COLO829 (cell line): Measurements from ENCODE around the gene VPS8.
A peak's percentile ranks its signal among the peaks of the same experiment; 100 is the strongest.
"Not testable (repeated sequence)": the region's sequence is repeated elsewhere in the genome, so short reads cannot be mapped to it uniquely, and the experiment has no call there.

Source experiments
- DNase-seq: peaks from one replicate; pipeline ENCODE4 v3.0.0; 2012; ENCODE audit warnings: low spot score

Gene VPS8

DNA sequence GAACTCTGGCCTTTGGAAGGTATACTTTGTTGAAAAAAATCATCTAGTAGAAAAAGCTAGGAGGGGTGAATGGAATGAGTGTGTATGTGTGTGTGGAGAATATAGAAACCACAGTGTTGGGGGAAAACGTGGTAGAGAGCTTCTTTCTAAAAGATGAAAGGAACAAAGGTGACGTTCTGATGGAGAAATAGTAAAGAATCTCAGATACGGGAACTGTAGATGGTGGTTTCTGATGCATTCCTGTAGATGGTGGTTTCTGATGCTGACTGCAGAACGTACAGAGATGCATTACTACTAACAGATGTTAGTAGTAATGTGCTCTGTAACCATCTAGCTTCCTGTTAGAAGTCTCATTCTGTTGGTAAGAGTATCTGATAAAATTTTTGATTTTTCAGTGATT is 60.2 kb downstream of the VPS8 start:
- no peak for DNase-seq

DNA sequence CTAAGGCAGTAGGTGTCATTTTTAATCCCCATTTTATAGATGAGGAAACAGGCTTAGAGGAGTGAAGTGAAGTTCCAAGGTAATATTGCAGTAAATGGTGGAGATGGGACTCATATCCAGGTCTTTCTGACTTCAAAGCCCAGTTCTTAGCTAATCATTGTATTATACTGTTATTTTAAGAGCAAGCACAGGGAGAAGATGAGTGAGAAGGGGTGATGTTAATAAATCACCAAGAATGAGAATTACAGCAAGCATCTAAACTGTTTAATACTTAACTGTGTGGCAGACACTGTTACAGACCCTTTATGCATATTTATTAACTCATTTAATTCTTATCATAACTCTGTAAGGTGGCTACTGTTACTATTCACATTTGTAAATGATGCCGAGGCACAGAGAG is 61.2 kb downstream of the VPS8 start:
- no peak for DNase-seq

DNA sequence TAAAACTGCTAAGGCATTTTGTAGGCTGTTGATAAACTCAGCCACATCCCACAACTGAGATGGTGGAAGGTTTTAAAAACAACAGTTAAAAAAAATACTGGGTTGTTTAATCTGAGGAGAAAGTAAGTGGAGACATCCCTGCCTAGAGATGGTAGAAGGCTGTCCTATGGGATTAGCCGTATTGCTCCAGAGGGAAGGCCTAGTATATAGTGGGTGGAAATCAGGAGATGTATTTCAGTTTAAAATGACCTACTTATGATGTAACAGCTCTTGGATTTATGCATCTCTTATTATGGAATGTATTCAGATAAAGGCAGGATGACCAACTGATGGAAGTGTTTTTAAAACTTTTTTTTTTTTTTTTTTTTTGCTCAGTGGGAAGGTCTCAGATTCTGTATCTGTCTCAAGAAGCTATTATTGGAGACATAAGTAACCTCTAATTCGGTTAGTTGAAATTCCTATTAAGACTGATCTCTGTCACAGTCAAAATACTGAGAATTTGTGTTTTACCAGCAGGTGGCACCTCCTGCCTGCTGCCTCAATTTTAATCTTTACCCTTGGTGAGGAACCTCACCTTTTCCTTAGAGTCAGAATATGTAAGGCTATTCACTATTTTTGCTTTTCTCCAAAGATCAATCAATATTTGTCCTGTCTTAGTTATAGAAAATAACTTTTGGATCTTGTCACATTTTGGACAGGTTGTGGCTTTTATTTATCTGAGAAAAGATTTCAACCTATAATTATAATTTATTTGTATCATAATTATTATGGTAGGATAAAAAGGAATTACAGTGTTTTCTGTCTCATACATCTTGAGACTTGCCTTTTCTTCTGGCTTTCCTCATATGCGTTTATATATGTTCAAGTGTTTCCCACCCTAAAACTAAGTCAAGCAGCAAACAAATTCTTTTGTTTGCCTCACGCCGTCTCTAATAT is 63.0 kb downstream of the VPS8 start:
- DNase-seq, result peak; percentile 63

DNA sequence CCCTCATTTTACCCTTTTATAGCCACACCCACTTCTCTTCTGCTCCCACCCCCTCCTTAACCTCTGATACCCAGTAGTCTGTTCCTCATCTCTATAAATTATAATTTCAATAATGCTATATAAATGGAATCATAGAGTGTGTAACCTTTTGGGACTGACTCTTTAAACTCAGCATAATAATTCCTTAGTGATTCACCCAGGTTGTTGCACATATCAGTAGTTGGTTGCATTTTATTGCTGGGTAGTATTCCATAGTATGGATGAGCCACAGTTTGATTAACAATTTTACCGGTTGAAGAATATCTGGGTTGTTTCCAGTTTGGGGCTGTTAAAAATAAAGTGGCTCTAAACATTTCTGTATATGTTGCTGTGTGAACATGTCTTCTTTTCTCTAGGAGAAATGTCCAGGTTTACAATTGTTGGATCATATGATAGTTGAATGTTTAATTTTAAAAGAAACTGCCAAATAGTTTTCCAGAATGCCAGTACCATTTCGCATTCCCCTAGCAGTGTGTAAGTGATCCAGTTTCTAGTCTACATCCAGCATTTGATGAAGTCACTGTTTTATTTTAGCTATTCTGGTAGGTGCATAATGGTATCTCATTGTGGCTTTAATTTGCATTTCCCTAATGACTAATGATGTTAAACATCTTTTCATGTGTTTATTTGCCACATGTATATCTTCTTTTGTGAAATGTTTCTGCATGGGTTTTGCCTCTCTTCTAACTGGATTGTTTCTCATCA is 68.5 kb downstream of the VPS8 start:
- no peak for DNase-seq

DNA sequence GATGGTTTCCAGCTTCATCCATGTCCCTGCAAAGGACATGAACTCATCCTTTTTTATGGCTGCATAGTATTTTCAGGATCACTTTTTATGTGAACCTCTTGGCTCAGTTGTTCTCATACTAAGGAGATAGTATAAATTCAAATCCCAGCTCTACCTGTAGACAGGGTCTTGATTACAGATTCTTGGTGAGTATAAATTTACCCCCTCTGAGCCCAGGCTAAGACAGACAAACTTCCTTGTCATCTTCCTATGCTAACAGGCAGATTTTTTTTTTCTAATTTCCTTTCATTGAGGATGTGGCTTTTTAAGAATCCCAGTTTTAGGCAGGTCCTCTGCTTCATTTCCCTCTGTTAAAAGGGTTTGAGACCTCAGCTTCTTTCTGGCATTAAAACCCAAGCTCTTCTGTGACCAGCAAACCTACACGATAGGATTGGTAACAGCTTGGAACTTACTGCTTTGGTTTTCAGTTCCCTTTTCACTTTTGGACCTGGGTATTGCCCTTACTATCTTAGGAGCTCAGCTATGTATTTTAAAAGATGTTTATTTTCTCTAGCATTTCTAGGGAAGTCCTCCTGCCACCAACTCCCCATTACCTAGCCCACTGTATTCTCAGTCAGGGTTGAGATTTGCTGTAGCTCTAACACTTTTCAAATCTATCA is 72.5 kb downstream of the VPS8 start:
- no peak for DNase-seq

DNA sequence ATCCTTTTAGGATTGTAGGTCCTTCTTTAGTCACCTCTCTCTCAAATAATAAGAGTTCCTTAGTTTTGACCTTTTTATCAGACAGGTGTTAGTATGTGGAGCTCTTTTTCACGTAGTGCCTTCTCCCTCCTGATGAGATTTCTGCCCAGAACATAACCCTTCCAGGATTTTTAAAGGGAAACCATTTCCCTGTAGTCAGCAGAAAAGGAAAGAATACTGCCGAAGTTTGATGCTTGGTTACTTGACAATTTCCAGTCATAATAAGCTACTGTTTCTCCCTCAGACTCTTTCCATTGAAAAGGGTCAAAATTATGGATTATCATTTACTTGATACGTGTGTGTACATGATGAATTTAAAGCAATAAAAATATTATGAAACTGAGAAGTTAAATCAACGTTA is 73.1 kb downstream of the VPS8 start:
- DNase-seq, result no peak

DNA sequence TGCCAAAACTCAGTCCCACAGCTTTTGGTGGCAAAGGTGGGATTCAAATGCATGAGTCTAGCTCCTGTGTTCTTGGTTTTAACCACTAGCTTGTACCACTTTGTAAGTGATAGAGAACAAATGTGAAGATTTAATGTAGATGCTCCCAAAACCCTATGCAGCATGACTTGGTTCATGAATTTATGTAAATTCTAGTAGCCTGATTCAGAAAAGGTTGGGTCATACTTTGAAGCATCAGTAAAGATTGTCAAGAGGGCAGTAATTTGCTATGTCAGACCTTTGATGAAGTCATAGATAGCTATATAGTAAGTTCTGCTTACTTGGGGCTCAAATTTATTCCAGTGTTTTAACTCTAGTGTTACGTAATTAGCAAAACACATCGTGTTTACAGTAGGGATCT is 75.6 kb downstream of the VPS8 start:
- DNase-seq, result no peak

DNA sequence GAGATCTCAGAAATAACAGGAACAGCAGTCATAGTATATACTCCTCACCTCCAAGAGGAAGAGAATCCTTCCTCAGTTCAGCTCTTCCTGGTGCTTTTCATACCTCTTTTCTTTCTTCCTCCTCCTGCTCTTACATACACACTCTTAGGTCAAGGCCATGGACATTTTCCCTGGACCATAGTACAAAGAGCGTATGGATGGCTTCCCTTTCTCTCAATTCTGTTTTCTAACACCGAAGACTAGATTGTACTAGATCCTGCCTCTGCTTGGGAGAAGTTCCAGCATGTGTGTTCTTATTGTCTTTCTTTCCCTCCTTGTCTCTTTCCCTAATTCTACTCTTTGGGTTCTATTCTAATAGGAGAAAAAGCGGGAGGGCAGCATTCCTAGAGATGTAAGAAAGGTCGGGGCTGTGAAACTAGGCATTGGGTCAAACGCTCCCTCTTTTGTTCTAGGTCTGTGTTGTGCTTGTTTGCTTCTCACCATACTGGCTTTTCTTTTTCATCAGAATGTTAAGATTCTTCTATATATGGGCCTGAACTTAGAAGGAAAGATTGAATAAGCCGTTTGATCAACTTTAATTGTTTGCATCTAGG is 77.4 kb downstream of the VPS8 start:
- DNase-seq, result no peak

DNA sequence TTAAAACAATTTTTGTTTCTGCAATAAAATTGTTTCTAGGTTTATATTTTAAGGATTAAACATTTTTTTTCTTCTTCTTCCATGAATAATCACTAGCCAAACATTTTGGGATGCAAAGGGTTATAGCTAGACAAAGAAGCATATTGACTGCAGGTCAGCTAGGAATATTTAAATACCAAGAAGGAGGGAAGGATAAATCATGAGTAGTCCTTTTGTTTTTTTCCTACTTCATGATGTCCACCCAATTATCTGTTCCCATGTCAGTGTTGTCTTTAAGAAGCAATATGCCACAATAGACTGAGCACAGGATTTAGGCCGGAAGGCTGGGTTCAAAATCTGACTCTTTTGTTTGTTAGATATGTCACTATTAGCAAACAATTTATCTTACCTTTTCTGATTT is 82.1 kb downstream of the VPS8 start:
- DNase-seq, result peak; percentile 87

DNA sequence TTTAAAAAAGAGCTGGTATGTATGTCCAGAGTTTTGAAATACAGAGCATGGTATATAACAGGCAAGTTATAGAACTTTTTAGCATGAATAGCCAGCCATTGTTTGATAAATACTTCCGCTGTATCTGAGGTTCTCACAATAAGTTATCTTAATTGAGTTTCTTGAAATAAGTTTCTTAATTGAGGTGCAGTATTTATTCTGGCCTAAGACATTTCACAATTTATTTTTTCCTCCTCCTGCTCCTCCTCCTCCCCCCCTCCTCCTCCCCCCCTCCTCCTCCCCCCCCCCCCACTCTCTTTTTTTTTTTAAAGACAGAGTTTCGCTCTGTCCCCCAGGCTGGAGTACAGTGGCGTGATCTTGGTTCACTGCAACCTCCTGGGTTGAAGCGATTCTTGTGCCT is 83.4 kb downstream of the VPS8 start:
- DNase-seq, result no peak

DNA sequence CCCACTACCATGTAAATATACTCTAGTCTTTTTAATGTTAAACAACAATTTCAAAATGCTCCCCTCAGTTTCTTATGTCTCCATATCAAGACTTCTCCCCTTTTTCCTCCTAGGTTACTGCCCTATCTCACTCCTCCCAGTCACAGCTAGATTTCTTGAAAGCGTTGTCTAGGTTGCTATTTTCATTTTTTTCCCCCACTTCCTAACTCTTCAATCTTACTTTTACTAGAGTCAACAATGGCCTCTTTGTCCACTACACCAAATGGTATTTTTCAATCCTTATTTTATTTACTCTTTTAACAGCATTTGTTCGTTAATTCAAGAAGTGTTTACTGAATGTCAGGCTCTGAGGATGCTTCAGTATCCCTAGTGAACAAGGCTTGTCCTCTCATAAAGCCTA is 84.4 kb downstream of the VPS8 start:
- DNase-seq, result peak; percentile 53

DNA sequence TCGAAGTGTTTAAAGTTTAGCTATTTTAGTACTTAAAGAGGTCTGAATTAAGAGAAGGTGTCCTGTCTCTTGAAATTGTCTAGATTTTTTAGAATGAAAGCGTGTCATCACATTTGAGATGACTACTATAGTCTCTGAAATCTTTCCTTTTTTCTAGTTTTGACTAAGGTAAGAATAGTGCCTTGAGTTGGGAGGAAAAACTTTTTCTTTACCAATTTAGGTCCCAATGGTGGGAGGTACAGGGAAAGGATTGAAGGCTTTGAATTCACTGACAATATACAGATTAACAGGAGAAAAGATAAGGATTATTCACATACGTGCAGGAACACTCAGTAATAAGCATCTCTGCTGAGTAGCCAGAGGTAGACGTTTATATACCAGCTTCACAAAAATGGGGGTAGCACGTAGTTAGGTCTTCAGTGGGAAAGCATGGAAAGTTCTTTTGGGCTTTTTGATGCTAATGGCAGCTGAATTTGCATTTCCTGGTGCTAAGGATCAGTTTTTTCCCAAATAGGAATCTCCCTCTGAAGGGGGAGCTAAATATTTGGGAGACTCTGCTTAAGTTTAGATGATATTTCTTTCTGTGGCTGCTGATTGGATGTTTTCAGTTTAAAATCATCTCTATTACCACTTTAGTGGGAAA is 88.1 kb downstream of the VPS8 start:
- DNase-seq, result no peak

DNA sequence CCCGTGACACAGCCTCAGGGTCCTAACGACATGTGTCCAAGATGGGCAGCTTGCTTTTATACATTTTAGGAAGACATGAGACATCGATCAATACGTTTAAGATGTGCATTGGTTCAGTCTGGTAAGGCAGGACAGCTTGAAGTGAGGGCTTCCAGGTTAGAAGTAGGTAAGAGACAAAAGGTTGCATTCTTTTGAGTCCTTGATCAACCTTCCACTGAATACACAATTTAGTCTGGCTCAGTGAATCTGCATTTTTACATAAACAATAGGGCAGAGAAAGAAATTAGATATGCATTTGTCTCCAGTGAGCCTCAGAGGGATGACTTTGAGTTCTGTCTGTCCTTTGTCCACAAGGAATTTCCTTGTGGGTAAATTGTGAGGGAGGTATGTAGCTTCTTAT is 95.1 kb downstream of the VPS8 start:
- DNase-seq, result not testable (repeated sequence)

DNA sequence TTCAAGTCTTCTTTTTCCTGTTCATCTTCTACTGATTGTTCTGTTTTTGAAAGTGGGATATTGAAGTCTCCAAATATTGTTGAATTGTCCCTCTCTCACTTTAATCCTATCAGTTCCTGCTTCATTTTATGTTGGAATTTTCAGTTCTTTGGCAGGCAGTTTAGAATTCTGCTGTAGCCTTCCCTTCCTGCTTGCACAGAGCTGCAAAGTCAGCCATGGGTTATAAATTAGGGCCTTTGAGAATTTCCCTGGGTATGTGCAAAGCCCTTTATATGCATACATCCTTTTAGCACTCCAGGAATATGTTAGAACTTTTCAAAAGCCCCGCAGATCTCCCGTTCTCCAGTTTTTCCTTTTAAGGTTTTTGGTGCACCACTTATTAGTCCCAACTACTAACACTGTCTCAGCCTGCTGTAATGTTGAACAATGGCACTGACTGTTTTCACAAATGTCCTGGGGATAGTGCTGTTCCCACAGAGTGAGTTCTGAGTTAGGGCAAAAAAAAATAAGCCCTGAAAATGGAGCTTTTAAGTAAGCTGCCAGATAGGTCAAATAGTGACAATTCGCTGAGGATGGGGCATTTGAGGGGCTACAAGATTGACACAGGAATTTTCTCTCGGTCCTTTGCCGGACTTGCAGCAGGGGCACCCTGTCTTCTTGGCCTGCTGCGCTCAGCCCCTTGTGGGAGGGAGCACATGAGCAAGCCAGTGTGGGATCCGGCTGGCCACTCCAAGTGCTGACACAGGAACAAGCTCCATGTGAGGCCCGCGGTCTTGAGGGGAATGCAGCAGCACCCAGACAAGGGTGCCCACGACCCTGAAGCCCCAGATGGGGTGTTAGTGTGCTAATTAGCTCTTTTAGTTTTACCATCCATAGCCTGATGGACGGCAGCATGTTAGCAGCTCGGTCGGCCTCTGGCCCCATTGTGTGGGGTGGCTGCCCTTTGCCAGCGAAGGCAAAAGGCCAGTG is 96.0 kb downstream of the VPS8 start:
- peak; percentile 76 for DNase-seq

DNA sequence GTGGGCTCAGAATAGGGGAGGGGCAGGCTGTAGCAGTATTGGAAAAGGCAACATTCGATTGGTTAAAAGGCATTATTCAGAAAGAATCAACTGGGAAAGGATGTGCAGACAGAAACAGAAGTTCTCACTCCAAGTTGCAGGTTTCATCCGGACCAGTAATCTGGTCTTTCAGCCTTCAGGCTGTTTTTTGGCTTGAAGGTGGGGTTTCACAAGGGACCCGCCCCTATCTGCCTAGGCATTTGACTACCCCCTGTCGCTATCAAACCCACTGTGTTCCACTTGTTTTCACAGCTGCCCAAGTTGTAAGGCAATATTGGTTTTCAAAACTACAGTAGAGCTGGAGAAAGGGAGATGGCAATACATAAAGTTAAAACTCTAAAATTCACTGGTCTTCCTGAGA is 96.9 kb downstream of the VPS8 start:
- DNase-seq, result no peak

DNA sequence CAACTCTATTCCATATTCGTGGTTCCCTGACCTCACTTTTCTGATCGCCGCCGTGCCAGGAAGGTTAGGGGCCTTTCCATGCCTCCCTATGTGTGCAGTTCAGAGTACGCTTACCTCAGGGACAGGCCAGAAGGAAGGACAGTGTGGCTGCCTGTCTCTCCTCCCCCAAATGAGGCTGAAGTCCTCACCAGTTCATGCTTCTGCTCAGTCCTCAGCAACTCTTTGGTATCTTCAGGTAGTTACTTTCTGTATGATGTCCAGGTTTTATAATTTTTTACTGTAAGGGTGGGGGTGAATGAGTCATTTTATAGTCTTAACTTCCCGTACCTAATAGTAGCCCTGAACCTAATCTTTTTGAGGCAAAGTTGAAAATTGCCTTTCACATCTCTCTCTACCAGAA is 98.7 kb downstream of the VPS8 start:
- DNase-seq, result no peak

DNA sequence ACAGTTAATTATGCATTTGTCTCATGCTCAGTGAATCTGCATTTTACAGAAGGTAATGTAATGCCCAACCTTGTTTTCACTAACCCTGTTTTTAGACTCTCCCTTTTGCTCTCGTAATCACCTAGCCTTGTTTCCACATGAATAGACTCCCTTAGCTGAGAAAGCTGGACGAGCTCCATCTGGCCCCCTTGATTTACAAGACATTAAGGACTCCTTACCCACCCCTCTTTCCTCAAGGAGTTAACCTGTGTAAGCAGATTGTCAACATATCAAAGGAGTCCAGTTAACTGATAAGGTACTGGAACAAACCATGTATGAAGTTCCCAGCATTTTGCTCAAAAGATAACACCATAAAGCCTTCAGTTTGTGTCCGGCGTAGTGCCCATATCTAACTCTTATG is 99.6 kb downstream of the VPS8 start:
- no peak for DNase-seq

DNA sequence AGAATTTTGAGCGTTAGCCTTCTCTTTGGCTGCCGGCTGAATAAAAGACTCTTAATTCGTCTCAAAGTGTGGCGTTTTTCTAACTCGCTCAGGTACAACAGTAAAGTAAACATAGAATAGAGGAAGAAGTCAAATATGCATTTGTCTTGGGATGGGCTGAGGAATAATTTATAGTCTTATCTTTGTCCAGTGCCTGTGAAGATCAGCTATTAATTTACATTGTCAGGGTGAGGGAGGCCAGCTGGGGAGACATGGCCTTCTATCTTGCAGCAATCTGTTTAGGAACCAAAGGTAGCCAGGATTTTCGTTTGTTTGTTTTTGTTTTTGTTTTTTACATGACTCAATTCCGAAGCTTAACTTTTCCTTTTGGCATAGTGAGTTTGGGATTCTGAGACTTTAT is 100.2 kb downstream of the VPS8 start:
- no peak for DNase-seq

DNA sequence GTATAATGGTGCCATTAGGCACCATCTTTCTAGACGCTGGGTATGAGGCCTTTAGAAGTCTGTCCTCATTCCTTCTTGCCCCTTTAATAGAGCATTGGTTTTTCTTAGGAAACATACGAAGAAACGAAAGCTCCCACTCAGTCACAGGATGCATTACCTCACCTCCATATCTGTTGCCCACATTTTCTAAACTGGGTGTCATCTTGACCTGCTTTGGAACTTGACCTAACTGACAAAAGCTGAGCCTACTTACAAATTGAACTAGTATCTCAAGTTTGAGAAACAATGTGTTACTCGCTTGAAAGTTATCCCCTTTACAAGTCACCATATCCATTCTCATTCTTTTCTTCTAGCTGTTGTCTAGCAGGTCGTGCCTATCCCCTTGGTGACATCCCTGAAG is 102.7 kb downstream of the VPS8 start:
- no peak for DNase-seq

DNA sequence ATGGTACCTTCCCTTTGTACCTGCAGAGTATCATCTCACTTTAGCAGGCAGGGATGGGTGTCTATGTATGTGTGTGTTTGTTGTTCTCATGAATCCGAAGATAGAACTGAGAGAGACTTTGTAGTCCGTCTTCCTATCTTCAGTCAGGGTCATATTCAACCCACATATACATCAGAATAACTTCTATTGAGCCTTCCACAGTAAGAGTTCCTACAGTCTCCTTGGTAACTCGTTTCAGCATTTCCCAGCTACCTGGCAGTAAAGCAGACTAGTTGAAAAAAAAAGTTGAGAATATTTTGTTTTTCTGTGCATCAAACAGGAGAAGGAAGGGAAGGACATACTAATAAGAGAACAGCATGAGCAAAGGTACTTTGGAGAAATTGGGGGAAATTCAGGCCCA is 106.8 kb downstream of the VPS8 start:
- no peak for DNase-seq

DNA sequence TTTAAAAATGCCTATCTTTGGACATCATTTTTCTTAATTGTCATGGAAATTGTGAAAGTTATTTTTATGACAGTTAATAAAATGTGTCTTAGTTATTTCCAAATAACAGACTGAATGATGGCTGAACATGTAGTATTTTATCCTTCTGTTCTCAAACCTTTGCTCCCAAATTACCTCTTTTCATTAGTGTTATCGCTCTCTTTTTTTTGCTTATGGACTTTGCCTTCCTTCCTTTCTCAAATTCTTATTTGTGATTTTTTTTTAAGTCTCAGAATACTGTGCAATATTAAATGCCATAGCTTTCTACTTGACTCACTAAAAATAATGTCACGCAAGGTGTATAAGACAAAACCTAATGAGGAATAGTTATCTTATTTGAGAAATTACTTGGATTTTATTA is 107.7 kb downstream of the VPS8 start:
- no peak for DNase-seq
